GM12878 (cell line): ENCODE measurements around the gene ATP2A1. TPM values are rescaled to one million over a fixed set of nuclear protein-coding genes. Genes with fewer than 3 reads are reported as not detected.

ENCODE experiments used
- ATF7 ChIP-seq: fragments of 450-650 bp; IDR thresholded peaks from 2 replicates; pipeline ENCODE4 v1.6.1; 2016; ENCODE audit warnings: low read depth, mild to moderate bottlenecking
- BACH1 ChIP-seq: fragments of 450-650 bp; IDR thresholded peaks from 2 replicates; pipeline ENCODE4 v1.6.1; 2017; ENCODE audit warnings: mild to moderate bottlenecking, borderline replicate concordance
- BCLAF1 ChIP-seq: fragments of 450-650 bp; IDR thresholded peaks from 2 replicates; pipeline ENCODE4 v1.6.1; 2017; ENCODE audit warnings: antibody characterized with exemption, mild to moderate bottlenecking, moderate library complexity
- CBX5 ChIP-seq: sonication (generic); IDR thresholded peaks from 2 replicates; pipeline ENCODE4 v1.6.1; 2016; ENCODE audit warnings: low read depth, moderate library complexity, mild to moderate bottlenecking, inconsistent platforms
- CHD1 ChIP-seq: IDR thresholded peaks from 2 replicates; pipeline ENCODE4 v1.6.1; 2012; ENCODE audit warnings: low read depth, low read length, improper control_type of control experiment
- E4F1 ChIP-seq: fragments of 450-650 bp; IDR thresholded peaks from 2 replicates; pipeline ENCODE4 v1.6.1; 2018; ENCODE audit warnings: borderline replicate concordance, mild to moderate bottlenecking; ENCODE audit not compliant: partially characterized antibody
- EP300 ChIP-seq, 2 experiments: fragments of 150-350 bp in 1 of 2; IDR thresholded peaks; 2 replicates each; pipeline ENCODE4 v1.6.1; 2011 to 2012; ENCODE audit warnings: low read depth in 2 of 2, low read length in 2 of 2, borderline replicate concordance in 1 of 2, improper control_type of control experiment in 1 of 2, inconsistent platforms in 1 of 2; ENCODE audit not compliant: control insufficient read depth in 1 of 2
- FOS ChIP-seq: IDR thresholded peaks from 3 replicates; pipeline ENCODE4 v1.6.1; 2011; ENCODE audit warnings: borderline replicate concordance; ENCODE audit not compliant: insufficient read length; ENCODE audit errors: extremely low read depth
- FOXK2 ChIP-seq: fragments of 450-650 bp; IDR thresholded peaks from 2 replicates; pipeline ENCODE4 v1.6.1; 2017; ENCODE audit warnings: mild to moderate bottlenecking, moderate library complexity
- GABPA ChIP-seq: IDR thresholded peaks from 2 replicates; pipeline ENCODE4 v1.6.1; 2014; ENCODE audit warnings: antibody characterized with exemption, low read depth, mild to moderate bottlenecking, inconsistent platforms
- IRF3 ChIP-seq: fragments of 450-650 bp; IDR thresholded peaks from 2 replicates; pipeline ENCODE4 v1.6.1; 2014; ENCODE audit warnings: mild to moderate bottlenecking
- IRF4 ChIP-seq: IDR thresholded peaks from 2 replicates; pipeline ENCODE4 v1.6.1; 2011; ENCODE audit warnings: low read depth, low read length
- MAX ChIP-seq: IDR thresholded peaks from 2 replicates; pipeline ENCODE4 v1.6.1; 2012; ENCODE audit warnings: low read depth, low read length, improper control_type of control experiment
- NKRF ChIP-seq: fragments of 450-650 bp; conservative IDR thresholded peaks from 2 replicates; pipeline ENCODE4 v1.6.1; 2017; ENCODE audit warnings: mild to moderate bottlenecking, moderate library complexity
- POLR2AphosphoS5 ChIP-seq: IDR thresholded peaks from 2 replicates; pipeline ENCODE4 v1.6.1; 2011; ENCODE audit warnings: mild to moderate bottlenecking, low read length, inconsistent platforms
- ZBTB4 ChIP-seq: fragments of 450-650 bp; formaldehyde crosslinking; IDR thresholded peaks from 2 replicates; pipeline ENCODE4 v1.4.0; 2022; ENCODE audit warnings: mild to moderate bottlenecking, moderate library complexity
- ZNF622 ChIP-seq: fragments of 450-650 bp; IDR thresholded peaks from 2 replicates; pipeline ENCODE4 v1.6.1; 2017; ENCODE audit warnings: mild to moderate bottlenecking, inconsistent platforms
- polyA plus RNA-seq, 11 experiments: library from polyadenylated mRNA; depleted of rRNA in 4 of 11; unstranded in 6 of 11; stranded (reverse) in 5 of 11; fragments of >200 nt; fragmentation: Nextera tagmentation in 4 of 11; fragmentation: Illumina TruSeq in 1 of 11; extraction: Ambion mirVana in 4 of 11; extraction: Trizol in 1 of 11; gene quantifications; 1 replicate in 1 of 11; 2 replicates in 10 of 11; pipeline versions ENCODE4 v1.2.1 to v1.2.3, GENCODE V29; 2011 to 2016; ENCODE audit warnings: inconsistent platforms in 2 of 11, missing spikeins in 2 of 11, low read depth in 1 of 11
- total RNA-seq, 4 experiments: library from RNA; depleted of rRNA in 3 of 4; stranded (reverse); fragments of >200 nt in 3 of 4; fragmentation: Illumina TruSeq in 1 of 4; extraction: Trizol in 1 of 4; gene quantifications; 2 replicates each; pipeline versions ENCODE4 v1.2.1 to v1.2.3, GENCODE V29; 2013 to 2021

ATP2A1 gene
- total and polyA plus RNA-seq, 10 of the 15 experiments (the other 5 are each of a cell fraction or from before 2014, with no cell fraction given) = 0.13 to 1.7 (median 0.88) TPM

GRCh38 chr16:28950648-28951409 lies 72.5 kb downstream of the ATP2A1 start, which contains the start of gene NFATC2IP (continued):
- TF ChIP-seq BACH1 (0 out of 2 replicates have a peak, but pooled peaks have one; percentile 27), BCLAF1 (no peak), IRF3 (peak; percentile 97), NKRF (peak; percentile 80), GABPA (peak; percentile 93), FOS (peak; percentile 79), EP300 (IDR thresholded peaks at IDR 0.05; ENCODE audit: borderline replicate concordance in 1 of 2, control insufficient read depth in 1 of 2, low read depth in 2 of 2, low read length in 2 of 2) (no peak), ZBTB4 (CRISPR knock-in tag) (no peak), POLR2AphosphoS5 (peak; percentile 68; the same call in 1 of the 2 replicates), ATF7 (peak; percentile 64), FOXK2 (no peak), MAX (no peak; the same call in 1 of the 2 replicates), E4F1 (peak; percentile 81), CBX5 (no peak), ZNF622 (no peak), IRF4 (no peak), CHD1 (no peak)
